HG03095 (cell line): ENCODE results near the gene SCNN1A.
A peak's percentile ranks its signal among the peaks of the same experiment; 100 is the strongest.

Experiments
- ATAC-seq: cut with Tn5 transposase; IDR thresholded peaks from one replicate; pipeline ENCODE4 v1.9.1; 2021; ENCODE audit warnings: moderate library complexity; ENCODE audit not compliant: unreplicated experiment

The SCNN1A gene

GRCh38 chr12:6335451-6336078 is 39.8 kb downstream of the SCNN1A start:
- ATAC-seq = peak; percentile 63

DNA sequence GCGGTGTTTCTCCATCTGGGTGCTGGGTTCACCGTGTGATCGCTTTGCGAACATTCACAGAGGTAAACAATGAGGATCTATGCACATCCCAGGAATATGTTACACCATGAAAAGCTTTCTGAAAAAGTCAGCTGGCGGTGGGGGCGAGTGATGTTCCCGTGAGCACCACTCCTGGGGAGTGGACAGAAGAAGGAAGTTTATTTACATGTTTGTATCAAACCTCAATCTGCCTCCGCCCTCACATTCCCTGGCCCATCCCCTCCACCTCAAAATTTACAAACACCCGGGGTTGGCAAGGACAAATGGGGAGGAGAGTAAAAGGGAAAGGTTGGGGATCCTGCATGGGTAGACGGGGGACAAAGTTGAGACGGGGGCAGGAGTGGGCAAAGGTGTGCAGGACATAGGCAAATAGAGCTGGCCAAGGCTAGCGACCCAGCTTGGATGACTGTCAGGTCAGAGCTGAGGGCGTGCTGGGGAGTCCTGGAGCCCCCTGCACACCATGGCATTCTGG is 40.4 kb downstream of the SCNN1A start:
- ATAC-seq = no peak

GRCh38 chr12:6334359-6334758 is 41.0 kb downstream of the SCNN1A start:
- ATAC-seq = no peak

- no peak for ATAC-seq
Measured at GRCh38 chr12:6333566-6333965, 41.8 kb downstream of the SCNN1A start.

DNA sequence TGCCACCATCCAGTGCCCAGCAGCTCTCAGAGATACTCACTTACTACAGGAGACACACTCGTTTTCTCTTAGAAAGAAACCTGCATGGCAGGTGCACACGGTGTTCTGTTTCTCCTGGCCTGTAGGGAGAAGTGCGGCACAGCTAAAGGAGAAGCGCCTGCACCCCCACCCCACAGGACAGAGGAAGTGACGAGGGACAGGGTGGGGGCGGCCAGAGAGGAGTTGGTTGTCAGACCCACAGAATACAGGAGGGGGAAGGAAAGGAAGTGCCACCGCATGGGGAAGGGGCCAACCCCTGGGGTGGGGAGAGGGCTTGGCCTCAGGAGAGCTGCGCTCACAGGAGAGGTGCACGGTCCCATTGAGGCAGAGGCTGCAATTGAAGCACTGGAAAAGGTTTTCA is 42.3 kb downstream of the SCNN1A start:
- no peak for ATAC-seq

DNA sequence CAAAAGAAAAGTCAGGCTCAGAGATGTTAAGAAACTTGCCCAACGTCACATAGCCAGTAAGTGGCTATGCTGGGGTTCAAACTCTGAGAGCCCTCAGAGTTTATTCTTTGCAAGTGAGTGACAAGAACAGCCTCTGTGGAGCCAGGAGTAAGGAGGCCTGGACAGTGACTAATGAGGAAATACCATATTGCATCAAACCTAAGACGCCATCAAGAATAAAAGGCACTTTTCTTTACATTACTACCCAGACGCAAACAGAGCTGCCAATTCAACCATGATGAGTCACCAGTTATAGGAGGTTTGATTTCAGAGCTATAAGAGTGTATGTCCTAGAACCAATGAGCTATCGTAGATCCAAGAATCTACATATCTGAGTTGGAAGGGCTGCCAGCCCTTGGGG is 42.9 kb downstream of the SCNN1A start:
- ATAC-seq = no peak

- ATAC-seq = no peak
Measured at GRCh38 chr12:6330999-6331714, 44.2 kb downstream of the SCNN1A start.

- no peak for ATAC-seq
Measured at GRCh38 chr12:6330192-6330591, 45.2 kb downstream of the SCNN1A start.

GRCh38 chr12:6329703-6330064 is 45.7 kb downstream of the SCNN1A start:
- no peak for ATAC-seq

GRCh38 chr12:6328945-6329702 is 46.2 kb downstream of the SCNN1A start:
- no peak for ATAC-seq

DNA sequence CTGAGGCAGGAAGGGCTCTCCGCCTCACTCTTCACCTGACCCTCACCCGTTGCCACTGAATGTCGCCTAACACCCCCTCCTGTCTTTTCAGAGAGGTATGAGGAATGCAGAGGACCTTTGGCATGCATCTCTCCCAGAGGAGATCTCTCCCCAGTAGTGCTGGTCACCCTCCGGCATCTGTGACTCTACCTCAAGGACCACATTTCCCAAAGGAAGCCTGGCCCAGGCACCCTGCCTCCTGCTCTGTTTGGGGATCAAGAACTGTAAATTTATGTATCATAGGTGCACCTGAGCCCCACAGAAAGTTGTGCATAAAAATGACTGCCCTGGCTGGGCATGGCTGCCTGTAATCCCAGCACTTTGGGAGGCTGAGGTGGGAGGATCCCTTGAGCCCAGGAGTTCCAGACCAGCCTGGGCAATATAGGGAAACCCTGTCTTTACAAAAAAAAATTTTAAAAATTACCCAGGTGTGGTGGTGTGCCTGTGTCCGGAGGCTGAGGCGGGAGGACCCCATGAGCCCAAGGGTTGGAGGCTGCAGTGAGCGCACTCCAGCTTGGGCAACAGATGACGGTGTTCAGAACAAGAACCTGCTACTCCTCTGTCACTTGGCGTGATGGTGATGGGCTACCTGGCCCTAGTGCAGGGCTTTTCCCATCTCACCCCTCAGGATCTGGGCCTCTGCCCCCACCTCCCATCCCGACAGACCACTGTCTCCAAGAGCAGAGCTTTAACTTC is 47.2 kb downstream of the SCNN1A start:
- no peak for ATAC-seq

DNA sequence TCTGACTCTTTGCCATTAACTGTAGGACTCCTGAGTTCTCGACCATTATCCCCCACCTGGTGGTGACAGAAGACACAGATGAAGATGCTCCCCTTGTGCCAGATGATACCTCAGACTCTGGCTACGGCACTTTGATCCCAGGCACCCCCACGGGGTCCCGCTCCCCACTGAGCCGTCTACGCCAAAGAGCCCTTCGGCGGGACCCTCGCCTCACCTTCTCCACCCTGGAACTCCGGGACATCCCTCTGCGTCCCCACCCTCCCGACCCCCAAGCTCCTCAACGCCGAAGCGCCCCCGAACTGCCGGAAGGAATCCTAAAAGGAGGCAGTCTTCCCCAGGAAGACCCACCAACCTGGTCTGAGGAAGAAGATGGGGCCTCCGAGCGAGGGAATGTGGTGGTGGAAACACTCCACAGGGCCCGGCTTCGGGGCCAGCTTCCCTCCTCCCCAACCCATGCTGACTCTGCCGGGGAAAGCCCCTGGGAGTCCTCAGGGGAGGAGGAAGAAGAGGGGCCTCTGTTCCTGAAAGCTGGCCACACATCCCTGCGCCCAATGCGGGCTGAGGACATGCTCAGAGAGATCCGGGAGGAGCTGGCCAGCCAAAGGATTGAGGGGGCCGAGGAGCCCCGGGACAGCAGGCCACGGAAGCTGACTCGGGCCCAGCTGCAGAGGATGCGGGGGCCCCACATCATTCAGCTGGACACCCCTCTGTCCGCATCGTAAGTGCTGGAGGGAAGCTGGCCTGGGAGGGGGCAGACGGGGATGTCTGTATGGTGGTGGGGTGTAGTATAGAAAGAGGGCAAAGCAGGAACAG is 47.9 kb downstream of the SCNN1A start:
- ATAC-seq = no peak

DNA sequence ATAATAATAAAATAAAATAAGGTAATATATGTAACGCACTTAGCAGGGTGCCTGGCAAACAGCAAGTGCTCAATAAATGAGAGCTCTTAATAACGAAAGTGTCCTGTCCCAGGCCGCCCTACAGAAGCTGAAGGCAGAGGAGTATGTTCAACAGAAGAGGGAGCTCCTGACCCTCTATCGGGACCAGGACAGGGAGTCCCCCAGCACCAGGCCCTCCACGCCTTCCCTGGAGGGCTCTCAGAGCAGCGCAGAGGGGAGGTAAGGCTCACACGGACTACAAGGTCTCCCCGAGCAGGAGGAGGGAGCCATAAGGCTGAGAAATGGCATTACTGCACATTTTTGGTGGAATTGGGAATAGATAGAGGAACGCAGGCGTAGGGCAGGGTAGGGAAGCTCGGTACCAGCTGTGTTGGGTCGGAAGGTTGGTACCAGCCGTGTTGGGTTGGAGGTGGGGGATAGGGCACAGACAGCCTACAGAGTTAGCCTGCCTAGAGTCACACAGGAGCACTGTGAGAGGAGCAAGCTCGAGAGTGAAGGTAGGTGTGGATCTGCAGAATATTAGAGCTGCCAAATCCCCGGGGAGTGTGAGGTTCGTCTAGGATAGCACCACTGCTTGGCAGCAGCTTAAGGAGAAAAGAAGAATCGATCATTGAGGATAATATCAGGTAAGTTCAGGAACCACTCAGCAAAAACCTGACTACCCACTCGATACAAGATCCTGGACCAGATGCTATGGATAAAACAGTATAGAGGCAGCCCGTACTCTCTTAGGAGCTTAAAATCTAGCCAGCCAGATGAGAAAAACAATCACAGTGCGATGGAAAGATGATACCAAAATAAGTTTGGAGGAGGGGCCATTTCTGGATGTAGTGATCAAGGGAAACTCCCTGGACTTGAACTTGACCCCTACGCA is 48.8 kb downstream of the SCNN1A start:
- no peak for ATAC-seq

DNA sequence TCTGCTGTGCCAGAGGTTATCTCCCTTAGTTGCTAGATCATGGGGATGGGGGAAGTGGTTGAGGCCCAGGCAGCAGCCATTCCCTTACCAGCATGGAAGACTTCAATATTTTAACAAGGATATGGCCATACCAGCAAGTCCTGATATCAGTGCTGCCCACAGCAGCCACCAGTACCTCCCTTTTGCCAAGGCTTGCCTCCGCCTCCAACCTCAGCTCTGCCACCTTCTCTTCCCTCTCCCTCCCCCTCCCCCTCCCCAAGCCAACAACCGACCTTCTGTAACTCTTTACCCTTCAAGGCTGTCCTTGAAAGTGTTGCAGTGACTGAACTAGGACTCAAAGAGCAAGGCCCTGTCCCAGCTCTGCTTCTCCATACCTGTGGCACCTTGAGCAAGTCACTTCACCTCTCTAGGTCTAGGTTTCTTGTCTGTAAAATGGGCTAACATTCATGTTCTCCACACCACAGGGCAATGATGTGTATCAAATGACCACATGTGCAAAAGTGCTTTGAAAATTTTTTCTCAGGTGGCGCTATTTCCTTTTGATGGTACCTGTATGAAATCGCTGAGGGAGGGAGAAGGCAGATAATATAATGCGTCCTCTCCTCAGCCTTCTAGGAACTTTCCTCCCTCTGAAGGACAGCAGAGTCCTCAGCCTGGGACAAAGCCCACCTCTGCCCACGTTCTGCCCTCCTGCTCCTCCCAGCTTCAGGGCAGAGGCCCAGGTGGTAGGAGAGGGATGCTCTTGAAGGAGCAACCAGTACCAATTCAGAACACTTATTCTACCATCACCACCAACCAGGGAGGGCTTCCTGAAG is 50.2 kb downstream of the SCNN1A start:
- ATAC-seq = no peak

- ATAC-seq = no peak
Measured at GRCh38 chr12:6323995-6324711, 51.2 kb downstream of the SCNN1A start.

DNA sequence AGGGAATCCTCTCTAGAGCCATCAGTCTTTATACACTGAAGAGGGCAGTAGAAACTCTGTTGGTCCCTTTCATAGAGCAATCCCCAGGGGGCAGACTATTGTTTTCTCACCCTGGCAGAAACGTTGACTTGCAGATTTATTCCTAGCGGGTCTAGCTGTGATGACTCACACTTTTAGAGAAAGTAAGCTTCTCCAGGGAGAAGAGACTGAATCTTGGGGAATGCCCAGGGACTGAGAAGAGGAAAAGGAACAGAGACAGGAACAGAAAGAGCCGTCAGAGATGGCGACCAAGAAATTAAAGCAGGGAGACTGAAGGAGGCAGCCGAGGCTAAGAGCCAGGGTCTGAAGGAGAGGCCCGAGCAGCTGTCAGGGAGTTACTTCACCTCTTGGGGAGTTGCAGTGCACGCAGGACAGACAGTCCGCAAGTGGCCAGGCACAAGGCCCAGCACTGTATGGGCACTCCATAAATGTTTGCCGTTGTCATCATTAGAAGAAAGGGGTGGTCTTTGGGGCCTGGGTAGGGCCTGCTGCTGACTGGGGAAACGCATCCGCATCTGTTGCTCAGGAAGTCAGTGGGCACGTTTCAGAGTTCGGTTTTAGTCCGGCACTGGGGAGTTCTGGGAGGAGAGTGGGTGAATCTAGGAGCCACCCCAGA is 51.9 kb downstream of the SCNN1A start:
- ATAC-seq = peak; percentile 47

- ATAC-seq = no peak
Measured at GRCh38 chr12:6322969-6323339, 52.4 kb downstream of the SCNN1A start.
